HepG2 (cell line): ENCODE measurements around the gene FOXR1. TPM values are rescaled to one million over a fixed set of nuclear protein-coding genes. Genes with fewer than 3 reads are reported as not detected.
A peak's percentile ranks its signal among the peaks of the same experiment; 100 is the strongest.

Source experiments
- ARID3A ChIP-seq: IDR thresholded peaks from 2 replicates; pipeline ENCODE4 v1.6.1; 2012; ENCODE audit warnings: low read depth, low read length, improper control_type of control experiment
- BCL3 ChIP-seq: sonication (generic); formaldehyde crosslinking; IDR thresholded peaks from 2 replicates; pipeline ENCODE4 v1.5.1; 2020; ENCODE audit warnings: mild to moderate bottlenecking, missing genetic modification reagents, moderate library complexity
- CREB3 ChIP-seq: sonication (generic); formaldehyde crosslinking; IDR thresholded peaks from 2 replicates; pipeline ENCODE4 v1.5.0; 2020; ENCODE audit warnings: missing genetic modification reagents
- DBP ChIP-seq: sonication (generic); formaldehyde crosslinking; IDR thresholded peaks from 2 replicates; pipeline ENCODE4 v1.4.0; 2020; ENCODE audit warnings: missing genetic modification reagents; ENCODE audit errors: not compliant biosample characterization
- DMTF1 ChIP-seq: sonication (generic); formaldehyde crosslinking; IDR thresholded peaks from 2 replicates; pipeline ENCODE4 v1.4.0; 2020; ENCODE audit warnings: mild to moderate bottlenecking, missing genetic modification reagents
- EED ChIP-seq: sonication (generic); formaldehyde crosslinking; IDR thresholded peaks from 2 replicates; pipeline ENCODE4 v1.5.0; 2020; ENCODE audit warnings: mild to moderate bottlenecking, missing genetic modification reagents
- ELK4 ChIP-seq: sonication (generic); formaldehyde crosslinking; IDR thresholded peaks from 2 replicates; pipeline ENCODE4 v1.9.0; 2021; ENCODE audit warnings: missing genetic modification reagents, borderline replicate concordance
- GPN1 ChIP-seq: sonication (generic); formaldehyde crosslinking; IDR thresholded peaks from 2 replicates; pipeline ENCODE4 v1.5.1; 2020; ENCODE audit warnings: missing genetic modification reagents, borderline replicate concordance
- HHEX ChIP-seq: IDR thresholded peaks from 2 replicates; pipeline ENCODE4 v1.6.1; 2016; ENCODE audit warnings: control low read depth
- HIVEP1 ChIP-seq: sonication (generic); formaldehyde crosslinking; IDR thresholded peaks from 2 replicates; pipeline ENCODE4 v1.4.0; 2020; ENCODE audit warnings: mild to moderate bottlenecking, missing genetic modification reagents
- HNRNPUL1 ChIP-seq: fragments of 200-400 bp; formaldehyde crosslinking; IDR thresholded peaks from 2 replicates; pipeline ENCODE4 v1.6.1; 2017; ENCODE audit warnings: low read depth, mild to moderate bottlenecking, low read length, moderate library complexity
- NCOA5 ChIP-seq: sonication (generic); formaldehyde crosslinking; IDR thresholded peaks from 2 replicates; pipeline ENCODE4 v1.4.0; 2020; ENCODE audit warnings: missing genetic modification reagents
- NFKB2 ChIP-seq: sonication (generic); formaldehyde crosslinking; IDR thresholded peaks from 2 replicates; pipeline ENCODE4 v1.4.0; 2020; ENCODE audit warnings: missing genetic modification reagents, borderline replicate concordance
- PRPF4 ChIP-seq: fragments of 200-400 bp; formaldehyde crosslinking; IDR thresholded peaks from 2 replicates; pipeline ENCODE4 v1.6.1; 2016; ENCODE audit warnings: low read length, low read depth; ENCODE audit not compliant: poor library complexity, severe bottlenecking
- ZNF136 ChIP-seq: sonication (generic); formaldehyde crosslinking; IDR thresholded peaks from 2 replicates; pipeline ENCODE4 v1.8.1; 2022; ENCODE audit warnings: low read depth, mild to moderate bottlenecking, moderate library complexity, missing genetic modification reagents
- ZNF343 ChIP-seq: sonication (generic); formaldehyde crosslinking; IDR thresholded peaks from 2 replicates; pipeline ENCODE4 v1.4.0; 2020; ENCODE audit warnings: mild to moderate bottlenecking, missing genetic modification reagents
- ZNF468 ChIP-seq: sonication (generic); formaldehyde crosslinking; IDR thresholded peaks from 2 replicates; pipeline ENCODE4 v1.8.0; 2022; ENCODE audit warnings: mild to moderate bottlenecking, moderate library complexity, missing genetic modification reagents
- ZNF496 ChIP-seq: sonication (generic); formaldehyde crosslinking; IDR thresholded peaks from 2 replicates; pipeline ENCODE4 v1.8.1; 2023; ENCODE audit warnings: mild to moderate bottlenecking, moderate library complexity, missing genetic modification reagents; ENCODE audit not compliant: insufficient replicate concordance
- ZNF784 ChIP-seq: sonication (generic); formaldehyde crosslinking; IDR thresholded peaks from 2 replicates; pipeline ENCODE4 v1.5.1; 2020; ENCODE audit warnings: missing genetic modification reagents, mild to moderate bottlenecking, borderline replicate concordance
- polyA plus RNA-seq, 8 experiments: library from polyadenylated mRNA; depleted of rRNA in 3 of 8; stranded (reverse) in 7 of 8; unstranded in 1 of 8; fragments of >200 nt; fragmentation: Illumina TruSeq in 4 of 8; extraction: Trizol in 4 of 8; gene quantifications; 2 replicates each; pipeline versions ENCODE4 v1.2.1 to v1.2.3, GENCODE V29; 2011 to 2016; ENCODE audit warnings: low read depth in 4 of 8, missing spikeins in 1 of 8, mixed read lengths in 1 of 8; ENCODE audit not compliant: insufficient read depth in 1 of 8
- total RNA-seq, 5 experiments: library from RNA; depleted of rRNA; stranded (reverse); fragments of >200 nt; fragmentation: Illumina TruSeq; extraction: Trizol; gene quantifications; 2 replicates each; pipeline ENCODE4 v1.2.3, GENCODE V29; 2016; ENCODE audit warnings: low read depth in 1 of 5

The FOXR1 gene
- total and polyA plus RNA-seq, 2 of the 13 experiments (the other 11 are each of a cell fraction or from before 2014, with no cell fraction given): not detected

GRCh38 chr11:119029340-119030028 is 57.9 kb downstream of the FOXR1 start (continued):
- TF ChIP-seq DMTF1 (no peak), GPN1 (no peak), PRPF4 (no peak), BCL3 (CRISPR knock-in tag) (no peak), ZNF343 (CRISPR knock-in tag) (no peak), HHEX (CRISPR knock-in tag) (no peak), HNRNPUL1 (no peak), ZNF136 (CRISPR knock-in tag) (no peak), ZNF496 (no peak), ELK4 (CRISPR knock-in tag) (no peak), ARID3A (no peak), ZNF468 (CRISPR knock-in tag) (no peak), HIVEP1 (CRISPR knock-in tag) (no peak), NCOA5 (no peak), EED (CRISPR knock-in tag) (no peak), CREB3 (CRISPR knock-in tag) (no peak), ZNF784 (CRISPR knock-in tag) (peak; percentile 79; the same call in 1 of the 2 replicates), NFKB2 (no peak), DBP (CRISPR knock-in tag) (no peak)
